GM18519 (cell line): ENCODE measurements around the gene SPECC1.
A peak's percentile ranks its signal among the peaks of the same experiment; 100 is the strongest.
"Not testable (repeated sequence)": the region's sequence is repeated elsewhere in the genome, so short reads cannot be mapped to it uniquely, and the experiment has no call there.

Experiments used
- ATAC-seq: cut with Tn5 transposase; IDR thresholded peaks from one replicate; pipeline ENCODE4 v1.9.1; 2021; ENCODE audit warnings: mild to moderate bottlenecking, moderate library complexity; ENCODE audit not compliant: unreplicated experiment, low FRiP score

The SPECC1 gene

GRCh38 chr17:20009302-20010098, at the start of gene SPECC1:
TSS of gene SPECC1 (plus strand) at chr17:20009359. CDS start at chr17:20096652, 87,293 bp downstream.
- ATAC-seq, result peak; percentile 91

- not testable (repeated sequence) for ATAC-seq
Measured at GRCh38 chr17:19962954-19963353, 46.2 kb upstream of the SPECC1 start.

GRCh38 chr17:19973156-19973555, 36.0 kb upstream of the SPECC1 start:
- ATAC-seq, result no peak

- ATAC-seq, result no peak
Measured at GRCh38 chr17:19975601-19976000, 33.6 kb upstream of the SPECC1 start.

- peak; percentile 60 for ATAC-seq
Measured at GRCh38 chr17:19977293-19978208, 31.6 kb upstream of the SPECC1 start, which contains the start of gene AKAP10. TSS of gene AKAP10 (minus strand) at chr17:19977828. CDS start at chr17:19977679, 149 bp downstream.

GRCh38 chr17:19978209-19978802, 30.9 kb upstream of the SPECC1 start:
- peak; percentile 3 for ATAC-seq

GRCh38 chr17:19978805-19979211, 30.4 kb upstream of the SPECC1 start:
- no peak for ATAC-seq

- ATAC-seq, result no peak
Measured at GRCh38 chr17:19979917-19980770, 29.0 kb upstream of the SPECC1 start.

GRCh38 chr17:19986941-19987861, 22.0 kb upstream of the SPECC1 start:
- ATAC-seq, result no peak

GRCh38 chr17:19987897-19988296, 21.3 kb upstream of the SPECC1 start:
- no peak for ATAC-seq

- ATAC-seq, result no peak
Measured at GRCh38 chr17:19991252-19991885, 17.8 kb upstream of the SPECC1 start.

- peak; percentile 60 for ATAC-seq
Measured at GRCh38 chr17:19992803-19993713, 16.1 kb upstream of the SPECC1 start.

- no peak for ATAC-seq
Measured at GRCh38 chr17:19996086-19996485, 13.1 kb upstream of the SPECC1 start.

GRCh38 chr17:19996502-19996901, 12.7 kb upstream of the SPECC1 start:
- ATAC-seq, result no peak

GRCh38 chr17:20008242-20009051, 712 bp upstream of the SPECC1 start:
- no peak for ATAC-seq

GRCh38 chr17:20009052-20009301, 182 bp upstream of the SPECC1 start:
- ATAC-seq, result no peak
